GM18873 (cell line): ENCODE data around the gene KPNA4.
"Not testable (repeated sequence)": the region's sequence is repeated elsewhere in the genome, so short reads cannot be mapped to it uniquely, and the experiment has no call there.

Experiments used
- ATAC-seq: cut with Tn5 transposase; IDR thresholded peaks from one replicate; pipeline ENCODE4 v1.9.1; 2021; ENCODE audit warnings: mild to moderate bottlenecking, moderate library complexity, moderate number of reproducible peaks; ENCODE audit not compliant: unreplicated experiment, low FRiP score

The KPNA4 gene

GRCh38 chr3:160458151-160458550, 107.2 kb downstream of the KPNA4 start:
- no peak for ATAC-seq

- ATAC-seq: no peak
These were observed 109.5 kb downstream of the KPNA4 start for GRCh38 chr3:160455846-160456245.

GRCh38 chr3:160454995-160455394, 110.4 kb downstream of the KPNA4 start:
- no peak for ATAC-seq

GRCh38 chr3:160452251-160452650, 113.1 kb downstream of the KPNA4 start:
- ATAC-seq: not testable (repeated sequence)

- no peak for ATAC-seq
These were observed 113.8 kb downstream of the KPNA4 start for GRCh38 chr3:160451602-160452001.

GRCh38 chr3:160450846-160451245, 114.5 kb downstream of the KPNA4 start:
- ATAC-seq: no peak

- peak; percentile 90 for ATAC-seq
These were observed 115.5 kb downstream of the KPNA4 start, which contains the start of gene TRIM59 for GRCh38 chr3:160449636-160450598. Gene TRIM59 (minus strand): TSS chr3:160449786. CDS start chr3:160439183, 10,603 bp downstream.

GRCh38 chr3:160448845-160449635, 116.3 kb downstream of the KPNA4 start:
- peak; percentile 35 for ATAC-seq

- ATAC-seq: no peak
These were observed 117.8 kb downstream of the KPNA4 start for GRCh38 chr3:160447544-160447943.

- no peak for ATAC-seq
These were observed 118.8 kb downstream of the KPNA4 start for GRCh38 chr3:160446522-160447056.

GRCh38 chr3:160445854-160446253, 119.5 kb downstream of the KPNA4 start:
- no peak for ATAC-seq
